ENCODE measurements around the gene MYH16. TPM values are rescaled to one million over a fixed set of nuclear protein-coding genes. Genes with fewer than 3 reads are reported as not detected.

The MYH16 gene
- total RNA-seq: not detected in 2 replicates

GRCh38 chr7:99272476-99273045 is at the start of gene MYH16:
MYH16 (plus strand) TSS chr7:99272839.

GRCh38 chr7:99325592-99326407 is 53.2 kb downstream of the MYH16 start, which contains the start of gene ARPC1A:
ARPC1A (plus strand) TSS chr7:99325898; CDS start chr7:99333354, 7,456 bp downstream.

Other genes starting within 250 kb of the MYH16 start
- 12.6 and 13.6 TPM in 2 replicates for gene SMURF1, start 128.7 kb upstream of the MYH16 start, total RNA-seq
- gene KPNA7, start 64.7 kb upstream of the MYH16 start, total RNA-seq: not detected in 2 replicates
- 265 and 297 TPM in 2 replicates for gene ARPC1A, start 53.1 kb downstream of the MYH16 start, total RNA-seq
- 603 and 610 TPM in 2 replicates for gene ARPC1B, start 101.9 kb downstream of the MYH16 start, total RNA-seq
- gene PDAP1, start 135.8 kb downstream of the MYH16 start, total RNA-seq: 29.8 and 31.1 TPM in 2 replicates
- 104 and 151 TPM in 2 replicates for gene BUD31, start 136.1 kb downstream of the MYH16 start, total RNA-seq
- gene PTCD1, start 166.0 kb downstream of the MYH16 start, total RNA-seq: 6.3 and 6.6 TPM in 2 replicates
- gene CPSF4, start 166.1 kb downstream of the MYH16 start, total RNA-seq: 26.5 and 27.6 TPM in 2 replicates
- gene ATP5MF, start 193.3 kb downstream of the MYH16 start, total RNA-seq: 201 and 565 TPM in 2 replicates
- gene ZNF789, start 200.1 kb downstream of the MYH16 start, total RNA-seq: 4.7 and 5.4 TPM in 2 replicates
- 19.7 and 21.1 TPM in 2 replicates for gene ZNF394, start 227.4 kb downstream of the MYH16 start, total RNA-seq
- gene ZKSCAN5, start 231.8 kb downstream of the MYH16 start, total RNA-seq: 8.7 and 10.7 TPM in 2 replicates